Activated T-cell treated with anti-CD3 and anti-CD28 coated beads for 48 hours (primary cell): Measurements from ENCODE around the gene PRKN.
A peak's percentile ranks its signal among the peaks of the same experiment; 100 is the strongest.

ENCODE experiments used
- DNase-seq: peaks from one replicate; pipeline ENCODE4 v3.0.0-alpha.2; 2020; ENCODE audit warnings: low read depth

The PRKN gene

DNA sequence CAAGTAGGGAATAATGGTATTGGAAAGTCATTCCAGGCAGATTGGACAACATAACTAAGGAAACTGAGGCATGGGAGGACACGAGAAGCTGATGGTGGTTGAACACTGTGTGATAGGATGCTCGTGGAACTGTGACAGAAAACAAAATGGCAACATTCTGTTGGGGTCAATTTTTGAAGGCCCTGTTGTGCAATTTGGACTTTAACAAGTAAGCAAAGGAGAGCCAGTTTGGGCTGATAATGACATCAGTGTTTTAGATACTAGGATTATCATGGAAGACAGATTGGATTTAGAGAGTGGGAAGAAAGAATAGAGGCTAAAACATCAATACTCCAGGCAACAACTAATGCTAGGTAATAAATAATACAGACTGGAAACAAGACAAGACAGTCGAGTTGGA lies 53.1 kb downstream of the PRKN start:
- DNase-seq: no peak

GRCh38 chr6:162671580-162672165 lies 55.9 kb downstream of the PRKN start:
- DNase-seq: no peak

DNA sequence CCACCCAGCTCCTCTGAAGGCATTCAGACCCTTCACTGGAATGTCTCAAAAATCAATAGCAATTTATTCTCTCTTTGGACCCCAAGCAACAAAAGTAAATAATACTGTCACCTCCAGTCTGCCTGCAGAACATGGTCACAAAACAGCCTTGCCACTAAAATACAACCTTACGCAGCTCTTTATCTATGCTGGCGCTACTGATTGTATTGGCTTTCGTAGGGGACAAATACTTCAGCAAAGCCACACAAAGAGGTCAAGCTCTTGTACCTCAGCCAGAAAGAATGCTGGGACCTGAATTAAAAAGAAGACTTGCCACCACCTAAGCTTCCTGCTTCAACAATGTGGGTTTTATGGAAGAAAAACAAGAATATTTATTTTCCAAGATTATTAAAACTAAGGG lies 57.2 kb downstream of the PRKN start:
- no peak for DNase-seq

DNA sequence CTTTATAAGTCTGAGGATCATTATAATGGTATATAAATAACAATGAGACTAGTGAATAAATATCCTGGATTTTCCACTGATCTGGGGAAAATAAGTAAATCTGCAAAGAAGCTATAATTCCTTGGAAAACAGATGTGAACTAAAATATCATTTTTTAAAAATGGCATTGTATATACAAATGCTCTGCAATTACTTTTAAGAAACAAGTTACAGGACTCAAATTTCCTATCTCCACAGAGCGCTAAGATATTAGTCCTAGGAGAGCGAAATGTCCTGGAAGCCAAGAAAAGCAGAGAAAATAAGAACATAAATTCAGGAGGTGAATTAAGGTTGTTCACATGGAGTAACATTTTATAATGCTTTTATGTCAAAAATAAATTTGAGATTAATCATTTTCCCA lies 61.3 kb downstream of the PRKN start:
- DNase-seq: no peak

- DNase-seq: no peak
Measured at GRCh38 chr6:162653808-162654207, 73.8 kb downstream of the PRKN start.

DNA sequence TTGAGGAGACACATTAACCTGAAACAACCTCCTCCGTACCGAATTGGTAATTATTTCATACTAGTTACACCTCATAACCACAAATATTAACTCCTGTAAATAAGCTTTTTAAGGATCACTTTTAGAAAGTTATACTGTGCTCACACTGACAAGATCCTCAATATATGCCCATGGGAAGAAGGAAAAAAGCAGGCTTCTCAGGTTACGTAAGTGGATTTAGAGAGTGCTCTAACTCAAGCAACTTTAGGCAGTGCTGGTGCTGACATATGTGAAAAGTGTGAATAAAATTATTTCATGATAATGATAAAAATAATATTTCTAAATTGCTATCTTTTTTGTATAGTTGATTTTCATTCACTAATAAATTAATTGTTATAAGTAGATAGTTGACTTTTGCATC lies 76.1 kb downstream of the PRKN start:
- no peak for DNase-seq

GRCh38 chr6:162649271-162649670 lies 78.3 kb downstream of the PRKN start:
- DNase-seq: no peak

DNA sequence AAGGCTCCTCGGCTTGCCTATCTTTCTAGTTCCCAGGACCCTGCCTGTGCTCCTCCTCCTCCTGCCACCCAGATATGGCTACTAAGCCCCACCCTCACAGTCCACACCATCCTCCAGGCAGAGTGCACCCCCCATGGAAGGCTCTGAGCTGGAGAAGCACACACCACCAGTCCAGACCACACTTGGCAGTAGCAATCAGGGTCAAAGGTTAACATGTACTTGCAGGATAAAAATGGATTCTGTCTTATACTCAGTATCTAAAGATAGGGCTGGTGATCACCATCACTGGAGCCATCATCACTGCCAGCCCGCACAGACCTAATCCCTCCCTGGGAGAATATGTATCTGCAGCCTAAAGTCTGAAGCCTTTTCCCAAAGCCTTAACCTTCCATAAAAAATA lies 83.4 kb downstream of the PRKN start:
- no peak for DNase-seq

GRCh38 chr6:162640756-162641155 lies 86.8 kb downstream of the PRKN start:
- no peak for DNase-seq

GRCh38 chr6:162639951-162640350 lies 87.6 kb downstream of the PRKN start:
- DNase-seq: no peak

DNA sequence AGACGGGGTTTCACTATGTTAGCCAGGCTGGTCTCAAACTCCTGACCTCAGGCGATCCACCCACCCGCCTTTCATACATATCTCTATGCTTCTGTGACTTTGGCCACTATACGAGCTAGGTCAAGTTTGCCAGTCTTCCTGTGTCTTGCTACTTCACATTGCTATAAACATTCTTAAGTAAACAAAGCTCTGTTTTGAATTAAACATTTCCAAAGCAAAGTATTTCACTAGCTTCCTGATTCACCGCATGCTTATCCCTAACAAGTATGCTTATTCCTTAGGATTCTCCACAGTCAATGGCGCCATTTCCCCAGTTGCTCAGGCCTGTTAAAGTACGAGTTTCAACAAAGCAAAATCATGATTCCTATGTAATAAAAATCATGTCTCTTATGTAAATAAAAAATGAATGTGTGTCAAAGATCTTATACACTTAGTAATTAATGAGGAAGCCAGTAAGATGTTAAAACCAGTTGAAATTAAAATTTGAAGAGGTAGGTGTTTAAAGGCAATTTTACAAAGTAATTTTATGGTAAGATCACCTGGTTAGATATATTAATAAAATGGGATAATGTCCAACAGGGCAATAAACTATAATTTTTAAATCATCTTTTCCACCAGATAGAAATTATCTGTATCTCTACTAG lies 88.5 kb downstream of the PRKN start:
- DNase-seq: no peak

DNA sequence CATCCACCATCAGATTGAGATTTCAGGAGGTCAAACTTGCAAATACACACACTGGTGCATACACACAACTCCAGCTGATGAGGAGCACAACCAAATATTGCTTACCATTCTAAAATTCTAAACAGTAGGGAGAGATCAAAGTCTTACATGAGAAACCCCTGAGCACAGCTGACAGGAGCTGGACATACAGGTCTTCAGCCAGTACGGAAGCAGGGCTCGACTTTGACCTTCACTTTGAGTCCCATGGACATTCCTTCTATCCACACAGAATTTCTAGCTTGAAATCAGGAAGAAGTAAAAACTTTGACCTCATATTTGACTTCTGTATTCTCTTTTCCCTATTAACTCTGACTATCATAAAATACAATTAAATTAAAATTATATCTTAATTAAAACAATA lies 90.2 kb downstream of the PRKN start:
- no peak for DNase-seq

- no peak for DNase-seq
Measured at GRCh38 chr6:162636167-162636566, 91.4 kb downstream of the PRKN start.

DNA sequence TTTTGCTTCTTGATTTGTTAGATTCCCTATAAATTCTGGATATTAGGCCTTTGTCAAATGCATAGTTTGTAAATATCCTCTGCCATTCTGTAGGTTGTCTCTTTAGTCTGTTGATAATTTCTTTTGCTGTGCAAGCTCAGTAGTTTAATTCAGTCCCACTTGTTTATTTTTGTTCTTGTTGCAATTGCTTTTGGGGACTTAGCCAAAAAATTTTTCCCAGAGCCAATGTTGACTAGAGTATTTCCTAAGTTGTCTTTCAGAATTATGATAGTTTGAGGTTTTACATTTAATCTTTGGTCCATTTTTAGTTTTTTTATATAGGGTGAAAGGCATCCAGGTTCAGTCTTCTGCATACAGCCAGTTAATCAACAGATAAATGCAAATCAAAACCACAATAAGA lies 96.0 kb downstream of the PRKN start:
- no peak for DNase-seq

GRCh38 chr6:162630069-162630468 lies 97.5 kb downstream of the PRKN start:
- no peak for DNase-seq

- DNase-seq: no peak
Measured at GRCh38 chr6:162627825-162628224, 99.7 kb downstream of the PRKN start.

DNA sequence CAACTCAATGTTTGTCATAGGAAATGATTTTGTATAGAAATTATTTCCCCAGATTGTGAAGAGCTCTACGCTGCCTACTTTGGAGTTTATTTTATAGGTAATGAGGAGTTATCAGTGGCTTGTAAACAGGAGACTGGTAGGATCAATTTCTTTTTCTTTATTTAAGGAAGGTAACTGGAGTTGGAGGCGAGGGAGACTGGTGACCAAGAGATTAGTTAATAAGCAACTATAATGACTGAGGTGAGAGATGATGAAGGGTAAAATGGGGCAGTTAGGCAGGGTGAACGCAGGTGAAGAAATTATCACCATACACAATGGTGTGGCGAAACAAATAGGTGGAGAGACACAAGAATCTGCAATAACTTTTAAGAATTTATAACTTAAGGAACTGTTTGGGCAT lies 100.2 kb downstream of the PRKN start:
- no peak for DNase-seq

DNA sequence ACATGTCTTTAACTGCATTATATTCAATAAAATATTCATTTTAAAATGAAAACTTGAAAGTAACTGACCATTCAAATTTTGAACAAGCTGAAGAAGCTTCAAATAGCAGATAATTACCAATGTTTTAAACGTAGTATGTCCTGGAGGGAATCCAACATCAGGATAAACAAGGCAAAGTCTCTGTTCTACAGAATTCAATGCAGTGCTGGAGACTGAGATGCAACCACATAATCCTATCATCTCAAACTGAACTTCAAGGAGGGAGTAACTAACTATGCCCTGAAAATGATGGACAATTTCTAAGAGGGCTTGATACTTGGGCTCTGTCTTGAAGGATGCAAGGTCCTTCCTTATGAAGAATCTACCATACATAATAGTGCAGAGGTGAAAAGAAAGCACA lies 100.7 kb downstream of the PRKN start:
- no peak for DNase-seq

DNA sequence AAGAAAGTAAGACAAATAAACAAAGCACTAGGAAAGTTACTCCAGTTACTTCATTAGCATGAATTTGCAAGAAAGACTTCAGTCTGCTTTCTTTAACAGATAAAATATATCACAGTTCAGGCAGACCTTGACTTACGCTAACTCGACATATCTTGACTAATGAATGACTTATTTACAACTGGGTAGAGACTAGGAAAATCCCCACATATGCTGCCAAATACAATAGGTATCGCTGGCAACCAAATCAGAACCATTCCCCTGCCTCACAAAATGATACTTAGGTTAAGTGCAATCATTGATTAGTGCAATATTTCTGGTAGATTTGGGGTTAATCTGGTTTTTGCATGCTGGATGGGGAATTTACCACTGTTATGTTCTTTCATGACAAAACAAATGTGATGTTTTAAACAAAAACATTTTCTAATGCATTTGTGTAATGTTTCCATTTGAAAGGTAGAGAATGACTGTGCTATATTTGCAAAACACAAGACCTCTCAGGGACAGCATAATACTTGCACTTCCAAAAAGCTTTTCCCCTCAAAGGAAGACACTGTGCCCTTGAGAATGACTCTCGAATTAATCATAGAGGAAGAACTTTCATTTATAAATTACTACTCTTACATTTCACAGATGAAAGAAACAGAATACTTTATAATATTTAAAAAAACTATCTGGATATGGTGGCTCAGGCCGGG lies 101.6 kb downstream of the PRKN start:
- no peak for DNase-seq

DNA sequence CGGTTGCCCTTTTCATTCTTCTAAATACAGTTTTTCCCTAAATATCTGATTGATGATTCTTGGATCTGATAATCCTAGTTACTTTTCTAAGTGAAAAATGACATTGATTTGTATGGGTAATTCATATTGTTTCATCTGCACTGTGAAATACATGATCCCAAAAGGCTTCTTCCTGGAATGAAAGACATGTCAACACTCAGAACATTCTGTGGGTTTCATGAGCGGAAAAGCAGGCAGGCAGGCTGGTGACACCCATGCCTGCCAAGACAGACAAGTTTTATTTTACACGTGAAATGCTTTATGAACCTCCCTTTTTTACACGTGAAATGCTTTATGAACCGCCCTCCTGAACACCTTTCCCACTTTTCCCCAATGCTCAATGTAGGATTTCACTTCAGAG lies 105.0 kb downstream of the PRKN start:
- DNase-seq: no peak

DNA sequence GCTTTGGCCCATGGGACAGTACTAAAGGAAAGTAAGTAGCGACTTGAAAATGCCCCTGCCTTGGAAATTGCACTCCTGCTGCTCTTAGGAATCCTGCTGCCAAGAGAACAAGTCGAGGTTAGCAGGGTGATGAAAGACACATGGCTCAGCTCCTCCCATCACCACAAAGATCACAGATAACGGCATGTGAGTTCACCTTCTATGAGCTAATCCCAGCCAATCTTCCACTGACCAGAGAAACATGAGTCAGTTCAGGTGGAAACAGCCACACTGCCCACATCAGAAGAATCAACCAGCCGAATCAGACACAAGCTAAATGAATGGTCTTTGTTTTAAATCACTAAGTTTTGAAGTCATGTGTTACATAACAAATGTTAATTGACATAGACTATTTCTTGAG lies 106.3 kb downstream of the PRKN start:
- peak; percentile 4 for DNase-seq

DNA sequence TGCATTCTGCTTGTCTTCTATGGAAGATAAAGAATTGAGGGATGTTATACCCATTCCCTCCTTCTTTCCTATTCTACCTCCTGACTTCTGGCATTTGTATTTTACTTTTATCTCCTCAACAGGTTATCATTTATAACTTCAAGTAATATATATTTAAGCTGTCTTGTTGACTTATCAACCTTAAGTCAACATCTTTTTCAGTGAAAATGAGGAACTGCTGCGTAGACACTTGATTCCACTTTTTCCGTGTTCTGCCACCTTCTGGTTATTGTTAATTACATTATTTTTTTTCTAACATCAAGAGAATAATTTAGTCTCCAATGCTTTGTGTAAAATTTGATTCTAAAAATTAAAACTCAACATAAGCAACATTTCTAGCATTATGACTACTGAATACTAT lies 107.5 kb downstream of the PRKN start:
- DNase-seq: no peak

GRCh38 chr6:162618448-162619002 lies 109.0 kb downstream of the PRKN start:
- no peak for DNase-seq
